ENCODE results near the gene RTL10. TPM values are rescaled to one million over a fixed set of nuclear protein-coding genes. Genes with fewer than 3 reads are reported as not detected.

The RTL10 gene
- total and polyA plus RNA-seq, 2 donors from 2014 or later: 8.8 to 16.7 TPM

GRCh38 chr22:19841641-19842392, 12.9 kb downstream of the RTL10 start:
- H3K9ac ChIP-seq (ENCODE audit: low read length in 3 of 3): no peak overlapping the region
- intact Hi-C loops (cut with DNase I): no loop called here
- H3K4me3 ChIP-seq (ENCODE audit: low read length in 3 of 3): no peak overlapping the region
- no peaks in the 10 kb centered on the region for H3K9me3 ChIP-seq (ENCODE audit: control insufficient read depth in 2 of 3, insufficient read depth in 1 of 3, low read length in 3 of 3)
- no peaks in the 10 kb centered on the region for H3K36me3 ChIP-seq (ENCODE audit: control insufficient read depth in 2 of 3, insufficient read depth in 3 of 3, low read length in 3 of 3)
- H3K4me1 ChIP-seq (ENCODE audit: control insufficient read depth in 2 of 3, insufficient read depth in 2 of 3, low read depth in 1 of 3, low read length in 3 of 3): peaks cover 0 to 5% (median 0%) of the 10 kb centered on the region in 3 donors
- FAIRE-seq (no peak), DNase-seq (no peak)
- no peak overlapping the region for H3K27ac ChIP-seq (ENCODE audit: low read depth in 2 of 2, low read length in 2 of 2)
- no peak for TF ChIP-seq CTCF (IDR thresholded peaks at IDR 0.05; ENCODE audit: borderline replicate concordance, extremely low read depth, insufficient read depth)
- H3K27me3 ChIP-seq (ENCODE audit: control insufficient read depth, insufficient read depth, low read length): no peaks in the 10 kb centered on the region

GRCh38 chr22:19840955-19841640, 13.6 kb downstream of the RTL10 start:
- Histone ChIP-seq H3K4me1 (ENCODE audit: control insufficient read depth in 2 of 3, insufficient read depth in 2 of 3, low read depth in 1 of 3, low read length in 3 of 3) (peaks cover 0 to 5% (median 0%) of the 10 kb centered on the region in 3 donors), H3K9me3 (ENCODE audit: control insufficient read depth in 2 of 3, insufficient read depth in 1 of 3, low read length in 3 of 3) (no peaks in the 10 kb centered on the region), H3K9ac (ENCODE audit: low read length in 3 of 3) (no peak overlapping the region), H3K27ac (ENCODE audit: low read depth in 2 of 2, low read length in 2 of 2) (no peak overlapping the region), H3K27me3 (ENCODE audit: control insufficient read depth, insufficient read depth, low read length) (no peaks in the 10 kb centered on the region), H3K36me3 (ENCODE audit: control insufficient read depth in 2 of 3, insufficient read depth in 3 of 3, low read length in 3 of 3) (no peaks in the 10 kb centered on the region), H3K4me3 (ENCODE audit: low read length in 3 of 3) (no peak overlapping the region)
- no peak for TF ChIP-seq CTCF (IDR thresholded peaks at IDR 0.05; ENCODE audit: borderline replicate concordance, extremely low read depth, insufficient read depth)
- intact Hi-C loops (cut with DNase I): no loop called here
- FAIRE-seq: no peak
- DNase-seq: no peak

DNA sequence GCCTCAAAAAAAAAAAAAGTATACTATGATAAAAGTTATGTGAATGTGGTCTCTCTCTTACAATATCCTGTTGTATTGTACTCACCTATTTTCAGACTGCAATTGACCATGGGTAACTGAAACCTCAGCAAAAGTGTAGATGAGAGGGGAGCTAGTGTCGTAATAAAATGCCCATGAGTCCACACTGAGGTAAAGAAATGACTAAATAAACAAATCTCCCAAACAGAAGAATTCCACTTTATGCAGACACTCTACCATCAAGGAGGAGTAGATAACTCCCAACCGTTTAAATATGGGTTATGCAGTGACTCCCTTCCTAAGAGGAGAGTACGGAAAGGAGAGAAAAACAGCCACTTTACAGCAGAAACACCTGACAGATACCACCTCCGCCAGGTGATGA, 14.6 kb downstream of the RTL10 start:
- no peak overlapping the region for H3K4me3 ChIP-seq (ENCODE audit: low read length in 3 of 3)
- H3K36me3 ChIP-seq (ENCODE audit: control insufficient read depth in 2 of 3, insufficient read depth in 3 of 3, low read length in 3 of 3): no peaks in the 10 kb centered on the region
- DNase-seq (no peak), FAIRE-seq (no peak)
- intact Hi-C loops (cut with DNase I): no loop called here
- H3K4me1 ChIP-seq (ENCODE audit: control insufficient read depth in 2 of 3, insufficient read depth in 2 of 3, low read depth in 1 of 3, low read length in 3 of 3): peaks cover 0 to 5% (median 0%) of the 10 kb centered on the region in 3 donors
- no peak for TF ChIP-seq CTCF (IDR thresholded peaks at IDR 0.05; ENCODE audit: borderline replicate concordance, extremely low read depth, insufficient read depth)
- no peak overlapping the region for H3K9ac ChIP-seq (ENCODE audit: low read length in 3 of 3)
- no peaks in the 10 kb centered on the region for H3K27me3 ChIP-seq (ENCODE audit: control insufficient read depth, insufficient read depth, low read length)
- H3K9me3 ChIP-seq (ENCODE audit: control insufficient read depth in 2 of 3, insufficient read depth in 1 of 3, low read length in 3 of 3): no peaks in the 10 kb centered on the region
- no peak overlapping the region for H3K27ac ChIP-seq (ENCODE audit: low read depth in 2 of 2, low read length in 2 of 2)
